GM18868 (cell line): ENCODE data around the gene SLC32A1.

Source experiments
- ATAC-seq: cut with Tn5 transposase; IDR thresholded peaks from one replicate; pipeline ENCODE4 v1.9.1; 2021; ENCODE audit warnings: mild to moderate bottlenecking, moderate library complexity; ENCODE audit not compliant: unreplicated experiment

Gene SLC32A1

DNA sequence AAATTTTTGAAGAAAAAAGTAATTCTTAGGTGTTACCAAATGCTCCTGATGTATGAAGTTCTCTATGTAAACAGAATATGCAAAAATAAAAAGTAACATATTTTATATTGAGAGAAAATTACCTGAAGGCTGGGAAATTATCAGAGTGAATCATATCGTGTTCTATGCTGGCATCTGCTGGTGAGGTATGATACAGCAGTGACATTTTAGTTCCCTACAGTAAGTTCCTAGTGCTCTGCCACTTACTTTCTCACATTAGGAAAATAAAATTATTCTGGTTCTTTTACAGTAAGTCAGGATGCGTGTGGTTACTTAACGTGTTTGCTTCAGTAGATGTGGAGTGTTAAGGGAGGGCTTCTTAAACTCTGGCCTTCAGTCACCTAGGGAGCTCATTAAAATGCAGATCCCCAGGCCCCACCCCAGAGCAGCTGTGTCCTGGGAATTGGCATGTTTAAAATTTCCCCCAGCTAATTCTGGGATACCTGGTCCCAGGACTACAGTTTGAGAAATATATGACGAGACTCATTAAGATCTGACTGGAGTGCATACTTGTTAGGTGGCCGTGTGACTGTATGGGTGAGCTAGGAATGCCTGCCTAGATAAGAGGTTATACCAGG lies 27.2 kb downstream of the SLC32A1 start:
- no peak for ATAC-seq

DNA sequence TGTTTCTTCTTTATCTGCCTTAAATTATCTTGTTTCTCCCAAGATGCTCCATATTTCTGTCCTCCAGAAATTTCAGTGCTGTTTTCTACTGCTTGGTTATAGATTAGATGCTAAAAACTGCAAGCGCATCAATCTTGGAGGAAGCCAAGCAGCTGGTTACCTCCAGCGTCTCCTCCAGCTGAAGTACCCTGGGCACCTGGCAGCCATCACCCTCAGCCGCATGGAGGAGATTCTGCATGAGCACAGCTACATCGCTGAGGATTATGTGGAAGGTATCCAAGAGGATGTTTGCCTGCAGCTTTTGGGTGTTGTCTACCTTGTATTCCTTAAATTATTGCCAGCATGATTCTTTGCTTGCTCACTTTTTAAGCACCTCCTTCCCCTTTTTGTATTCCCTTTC lies 27.7 kb downstream of the SLC32A1 start:
- ATAC-seq = no peak

DNA sequence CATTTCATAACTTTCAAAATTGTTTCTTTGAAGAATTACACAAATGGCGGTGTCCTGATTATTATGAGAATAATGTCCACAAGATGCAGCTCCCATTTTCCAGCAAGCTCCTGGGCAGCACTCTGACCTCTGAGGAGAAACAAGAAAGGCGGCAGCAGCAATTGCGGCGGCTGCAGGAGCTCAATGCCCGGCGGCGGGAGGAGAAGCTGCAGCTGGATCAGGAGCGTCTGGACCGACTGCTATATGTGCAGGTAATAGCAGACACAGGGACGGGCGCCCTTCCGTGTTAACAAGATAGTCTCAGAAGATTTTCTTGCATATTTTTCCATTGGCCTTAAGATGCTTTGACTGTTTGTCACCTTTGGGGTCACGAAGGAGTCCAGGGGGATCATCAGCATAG lies 30.6 kb downstream of the SLC32A1 start:
- no peak for ATAC-seq

DNA sequence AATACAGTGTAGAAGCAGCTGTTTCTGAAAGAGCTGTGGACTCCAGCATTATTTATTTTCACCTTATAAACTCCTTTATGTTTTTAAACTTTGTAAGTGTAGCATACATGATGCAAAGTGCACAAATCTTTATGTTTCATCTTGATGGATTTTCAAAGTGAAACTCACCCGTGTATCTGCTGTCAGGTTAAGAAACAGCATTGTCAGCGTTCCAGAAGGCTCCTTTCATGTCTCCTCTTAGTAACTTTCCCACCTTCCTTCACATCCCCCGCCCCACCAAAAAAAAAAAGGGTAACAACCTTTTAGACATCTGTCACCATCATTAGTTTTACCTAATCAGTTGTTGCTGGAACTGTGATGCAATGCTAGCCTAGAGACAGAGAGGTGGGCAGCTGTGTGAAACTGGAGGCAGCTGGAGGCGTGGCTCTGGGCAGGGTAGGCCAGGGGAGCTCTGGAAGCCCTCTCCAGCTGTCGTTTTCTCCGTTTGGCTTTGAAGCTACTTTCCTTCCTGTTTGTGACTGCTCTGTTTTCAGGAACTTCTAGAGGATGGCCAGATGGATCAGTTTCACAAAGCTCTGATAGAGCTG lies 31.1 kb downstream of the SLC32A1 start:
- ATAC-seq = no peak

GRCh38 chr20:38757145-38757775 lies 33.0 kb downstream of the SLC32A1 start:
- ATAC-seq = no peak

- no peak for ATAC-seq
Measured at GRCh38 chr20:38759106-38759505, 34.8 kb downstream of the SLC32A1 start.

GRCh38 chr20:38760978-38761377 lies 36.7 kb downstream of the SLC32A1 start:
- ATAC-seq = no peak

DNA sequence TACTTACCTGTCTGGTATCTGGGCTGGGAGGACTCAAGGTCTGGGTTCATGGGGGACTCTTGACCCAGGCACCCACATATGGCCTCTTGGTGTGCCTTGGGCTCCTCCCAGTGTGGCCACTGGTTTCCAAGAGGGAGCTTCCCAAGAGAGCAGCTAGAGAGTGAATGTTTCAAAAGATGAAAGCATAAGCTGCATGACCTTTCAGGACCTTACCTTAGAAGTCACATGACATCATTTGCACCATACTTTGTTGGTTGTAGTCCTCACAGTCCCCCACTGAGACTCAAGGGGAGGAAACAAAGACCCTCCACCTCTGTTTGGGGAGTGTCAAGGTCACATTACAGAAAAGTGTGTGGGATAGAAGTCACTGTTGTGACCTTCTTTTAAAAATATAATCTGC lies 37.9 kb downstream of the SLC32A1 start:
- no peak for ATAC-seq

GRCh38 chr20:38763616-38764015 lies 39.3 kb downstream of the SLC32A1 start:
- ATAC-seq = no peak

- ATAC-seq = no peak
Measured at GRCh38 chr20:38764567-38765318, 40.5 kb downstream of the SLC32A1 start.

DNA sequence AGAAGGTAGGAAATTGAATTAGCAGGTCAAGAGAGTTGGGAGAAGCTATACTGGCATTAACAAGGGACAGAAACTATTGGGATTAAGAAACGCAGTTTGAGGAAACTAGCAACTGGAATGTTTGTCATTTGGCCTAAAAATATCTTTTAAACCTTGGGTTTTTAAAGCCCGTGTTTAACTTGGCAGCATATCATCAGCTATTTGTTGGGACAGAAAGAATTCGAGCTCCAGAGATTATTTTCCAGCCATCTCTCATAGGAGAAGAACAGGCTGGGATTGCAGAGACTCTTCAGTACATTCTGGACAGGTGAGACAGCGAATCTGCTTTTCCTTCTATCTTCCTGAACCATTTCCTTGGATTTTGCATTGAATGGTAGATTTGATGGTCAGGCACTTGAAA lies 41.8 kb downstream of the SLC32A1 start:
- ATAC-seq = no peak

- ATAC-seq = no peak
Measured at GRCh38 chr20:38769376-38770295, 45.4 kb downstream of the SLC32A1 start.

DNA sequence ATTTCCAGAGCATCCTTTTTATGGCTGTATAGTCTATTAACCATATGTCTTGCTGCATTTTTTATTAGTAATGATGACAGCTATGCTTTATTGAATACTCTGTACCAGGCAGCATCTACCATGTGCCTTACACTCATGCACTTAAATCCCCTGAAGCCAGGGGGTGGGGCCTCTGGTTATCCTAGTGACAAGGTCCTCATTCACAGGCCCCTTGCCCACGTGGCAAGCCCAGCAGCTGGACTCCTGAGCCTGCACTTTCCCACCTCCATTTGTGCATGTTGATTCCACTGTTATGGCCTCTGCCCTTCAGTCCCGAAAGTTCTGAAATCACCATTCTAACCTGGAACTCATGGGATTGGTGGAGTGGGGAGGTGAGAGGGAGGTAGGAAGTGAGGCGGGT lies 46.3 kb downstream of the SLC32A1 start:
- no peak for ATAC-seq

DNA sequence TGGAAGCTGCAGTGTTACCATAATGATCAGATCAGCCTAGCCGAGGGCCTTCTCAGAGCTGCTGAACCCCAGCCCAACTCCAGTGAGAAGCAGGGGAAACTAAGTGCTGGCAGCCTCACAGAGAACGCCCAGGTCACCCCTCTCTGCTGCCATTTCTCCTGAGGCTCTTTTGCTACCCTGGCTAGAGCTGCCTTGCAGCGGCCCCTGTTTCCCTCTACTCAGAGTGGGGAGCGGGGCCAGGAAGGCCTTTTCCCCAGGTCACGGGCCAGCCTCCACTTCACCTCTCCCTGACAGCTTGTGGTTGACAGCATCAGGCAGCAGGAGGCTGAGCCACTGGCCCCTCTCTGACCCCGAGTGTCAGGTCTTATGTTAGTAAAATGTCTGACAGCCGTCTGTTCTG lies 46.7 kb downstream of the SLC32A1 start:
- ATAC-seq = no peak

DNA sequence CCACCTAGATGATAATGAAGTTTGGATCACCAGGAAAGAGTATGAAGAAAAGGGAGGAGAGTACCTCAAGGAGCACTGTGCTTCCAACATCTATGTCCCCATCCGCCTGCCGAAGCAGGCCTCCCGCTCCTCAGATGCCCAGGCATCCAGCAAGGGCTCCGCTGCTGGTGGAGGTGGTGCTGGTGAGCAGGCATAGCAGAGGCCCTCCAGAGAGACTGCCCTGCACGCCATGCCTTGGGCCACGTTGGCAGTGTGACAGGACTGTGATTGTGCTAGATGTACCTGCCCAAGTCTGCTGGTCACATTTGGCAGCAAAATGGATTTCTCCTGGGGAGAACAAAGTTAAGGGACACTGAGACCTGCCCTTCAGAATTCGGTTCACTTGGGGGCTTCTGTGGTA lies 47.3 kb downstream of the SLC32A1 start:
- ATAC-seq = no peak

DNA sequence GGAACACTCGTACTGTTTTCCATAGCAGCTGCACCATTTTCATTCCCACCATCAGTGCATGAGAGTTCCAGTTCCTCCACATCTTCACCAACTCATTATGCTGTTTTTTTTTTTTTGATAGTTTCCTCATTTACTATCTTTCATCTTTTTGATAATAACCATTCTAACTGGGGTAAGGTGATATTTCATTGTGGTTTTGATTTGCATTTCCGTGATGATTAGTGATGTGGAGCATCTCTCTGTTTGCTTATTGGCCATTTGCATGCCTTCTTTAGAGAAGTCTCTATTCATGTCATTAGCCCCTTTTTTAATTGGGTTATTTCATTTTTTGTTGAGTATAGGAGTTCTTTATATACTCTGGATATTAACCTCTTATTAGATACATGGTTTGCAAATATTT lies 49.9 kb downstream of the SLC32A1 start:
- ATAC-seq = no peak

- ATAC-seq = no peak
Measured at GRCh38 chr20:38776363-38776762, 52.1 kb downstream of the SLC32A1 start.
